PC-3 (cell line): ENCODE results near the gene NFXL1.

Experiments
- CTCF ChIP-seq: fragments of 300-600 bp; sonication (generic); conservative IDR thresholded peaks from 2 replicates; pipeline ENCODE4 v1.5.1; 2017; ENCODE audit warnings: antibody characterized with exemption, low read depth, mild to moderate bottlenecking, low read length
- EZH2 ChIP-seq: fragments of 300-600 bp; sonication (generic); IDR thresholded peaks from one replicate; pipeline ENCODE4 v1.6.1; 2017; ENCODE audit warnings: antibody characterized with exemption, mild to moderate bottlenecking, low read length; ENCODE audit not compliant: unreplicated experiment
- EZH2phosphoT487 ChIP-seq: fragments of 300-600 bp; sonication (generic); IDR thresholded peaks from 2 replicates; pipeline ENCODE4 v1.6.1; 2018; ENCODE audit warnings: mild to moderate bottlenecking, antibody characterized with exemption, low read length, borderline replicate concordance

GRCh38 chr4:47835494-47835893 lies 78.9 kb downstream of the NFXL1 start:
- TF ChIP-seq CTCF, result no peak
- no peak for TF ChIP-seq EZH2
- no peak for TF ChIP-seq EZH2phosphoT487
